HG02981 (cell line): ENCODE data around the gene ANTXR2.
"Not testable (repeated sequence)": the region's sequence is repeated elsewhere in the genome, so short reads cannot be mapped to it uniquely, and the experiment has no call there.

ENCODE experiments used
- ATAC-seq: cut with Tn5 transposase; IDR thresholded peaks from one replicate; pipeline ENCODE4 v1.9.1; 2021; ENCODE audit warnings: mild to moderate bottlenecking, moderate library complexity; ENCODE audit not compliant: unreplicated experiment

ANTXR2 gene

GRCh38 chr4:80027611-80028010 is 45.4 kb downstream of the ANTXR2 start:
- ATAC-seq, result no peak

GRCh38 chr4:80026100-80026499 is 46.9 kb downstream of the ANTXR2 start:
- ATAC-seq, result no peak

GRCh38 chr4:80024335-80024734 is 48.7 kb downstream of the ANTXR2 start:
- ATAC-seq, result no peak

- ATAC-seq, result no peak
These were observed 50.7 kb downstream of the ANTXR2 start for GRCh38 chr4:80022282-80022681.

- ATAC-seq, result peak; percentile 75
These were observed 55.7 kb downstream of the ANTXR2 start for GRCh38 chr4:80017125-80017854.

- no peak for ATAC-seq
These were observed 56.5 kb downstream of the ANTXR2 start for GRCh38 chr4:80016506-80016905.

GRCh38 chr4:80015407-80016189 is 57.4 kb downstream of the ANTXR2 start:
- ATAC-seq, result no peak

GRCh38 chr4:80014531-80014930 is 58.5 kb downstream of the ANTXR2 start:
- no peak for ATAC-seq

GRCh38 chr4:80012291-80012690 is 60.7 kb downstream of the ANTXR2 start:
- ATAC-seq, result no peak

GRCh38 chr4:80011636-80012236 is 61.3 kb downstream of the ANTXR2 start:
- ATAC-seq, result no peak

GRCh38 chr4:80010316-80010715 is 62.7 kb downstream of the ANTXR2 start:
- ATAC-seq, result no peak

- ATAC-seq, result no peak
These were observed 63.2 kb downstream of the ANTXR2 start for GRCh38 chr4:80009806-80010205.

- ATAC-seq, result no peak
These were observed 64.1 kb downstream of the ANTXR2 start for GRCh38 chr4:80008971-80009370.

- ATAC-seq, result no peak
These were observed 64.7 kb downstream of the ANTXR2 start for GRCh38 chr4:80008351-80008750.

- ATAC-seq, result peak; percentile 92
These were observed 65.3 kb downstream of the ANTXR2 start for GRCh38 chr4:80007745-80008149.

- no peak for ATAC-seq
These were observed 65.9 kb downstream of the ANTXR2 start for GRCh38 chr4:80006935-80007744.

- ATAC-seq, result no peak
These were observed 67.2 kb downstream of the ANTXR2 start for GRCh38 chr4:80005863-80006262.

- no peak for ATAC-seq
These were observed 68.7 kb downstream of the ANTXR2 start for GRCh38 chr4:80004319-80004718.

- not testable (repeated sequence) for ATAC-seq
These were observed 70.5 kb downstream of the ANTXR2 start for GRCh38 chr4:80002559-80002958.

- ATAC-seq, result not testable (repeated sequence)
These were observed 74.0 kb downstream of the ANTXR2 start for GRCh38 chr4:79999048-79999447.

GRCh38 chr4:79998201-79998600 is 74.8 kb downstream of the ANTXR2 start:
- no peak for ATAC-seq
